ENCODE measurements around the gene TMED9. TPM values are rescaled to one million over a fixed set of nuclear protein-coding genes. Genes with fewer than 3 reads are reported as not detected.

TMED9 gene
- polyA plus RNA-seq, 1 donor (not counting 4 experiments of a cell fraction or from before 2014, with no cell fraction given), result 247 TPM

- Histone ChIP-seq H3K4me2 (ENCODE audit: control insufficient read depth, extremely low read depth, insufficient read depth, low read depth, low read length) (no peak overlapping the region), H3K27ac (ENCODE audit: control insufficient read depth, insufficient read depth, low read length) (no peak overlapping the region), H3K79me2 (ENCODE audit: control insufficient read depth, insufficient read depth, low read length) (peaks cover 15% of the 10 kb centered on the region), H3K4me1 (ENCODE audit: control insufficient read depth, extremely low read depth, insufficient read depth, low read length) (peaks cover 5% of the 10 kb centered on the region), H3K4me3 (ENCODE audit: control insufficient read depth in 2 of 3, extremely low read depth in 1 of 3, insufficient read depth in 2 of 3, low read depth in 1 of 3, low read length in 3 of 3) (no peak overlapping the region), H3K9me3 (ENCODE audit: control insufficient read depth, low read depth, low read length) (no peaks in the 10 kb centered on the region), H4K20me1 (ENCODE audit: control insufficient read depth, extremely low read depth, insufficient read depth, low read length) (no peaks in the 10 kb centered on the region), H2AFZ (ENCODE audit: control insufficient read depth, low read length) (no peak overlapping the region), H3K9ac (ENCODE audit: control insufficient read depth, extremely low read depth, insufficient read depth, low read length) (no peak overlapping the region), H3K36me3 (ENCODE audit: control insufficient read depth in 2 of 2, extremely low read depth in 1 of 2, insufficient read depth in 2 of 2, low read length in 2 of 2) (peaks cover 2 to 3% of the 10 kb centered on the region in 2 experiments), H3K27me3 (ENCODE audit: control insufficient read depth, extremely low read depth, insufficient read depth, low read length) (no peaks in the 10 kb centered on the region), H3K9me1 (ENCODE audit: control insufficient read depth, extremely low read depth, insufficient read depth, low read length) (no peaks in the 10 kb centered on the region)
- dilution Hi-C loops (cut with MboI; ENCODE audit: extremely low pct_ligation_motif_present, low sequenced_read_pairs), result no loop called here
- no peak for TF ChIP-seq EZH2 (IDR thresholded peaks at IDR 0.05; ENCODE audit: low read length)
- no peak for TF ChIP-seq CTCF (optimal IDR thresholded peaks at IDR 0.05 in 1 of 3, IDR thresholded peaks at IDR 0.05 in 1 of 3, conservative IDR thresholded peaks at IDR 0.05 in 1 of 3; ENCODE audit: extremely low read depth in 1 of 3, insufficient read depth in 2 of 3, low read length in 3 of 3)
- no peak for FAIRE-seq
- no peak for DNase-seq (ENCODE audit: low read depth, low spot score)
Observed at GRCh38 chr5:177588413-177588909, 3.5 kb upstream of the TMED9 start.

GRCh38 chr5:177590406-177590805 is 1.6 kb upstream of the TMED9 start:
- dilution Hi-C loops (cut with MboI; ENCODE audit: extremely low pct_ligation_motif_present, low sequenced_read_pairs), result no loop called here
- DNase-seq (ENCODE audit: low read depth, low spot score) (no peak), FAIRE-seq (no peak)
- Histone ChIP-seq H3K9me1 (ENCODE audit: control insufficient read depth, extremely low read depth, insufficient read depth, low read length) (no peaks in the 10 kb centered on the region), H3K9me3 (ENCODE audit: control insufficient read depth, low read depth, low read length) (no peaks in the 10 kb centered on the region), H3K79me2 (ENCODE audit: control insufficient read depth, insufficient read depth, low read length) (peaks cover 27% of the 10 kb centered on the region), H3K36me3 (ENCODE audit: control insufficient read depth in 2 of 2, extremely low read depth in 1 of 2, insufficient read depth in 2 of 2, low read length in 2 of 2) (peaks cover 21 to 23% of the 10 kb centered on the region in 2 experiments), H2AFZ (ENCODE audit: control insufficient read depth, low read length) (no peak overlapping the region), H3K27ac (ENCODE audit: control insufficient read depth, insufficient read depth, low read length) (no peak overlapping the region), H3K4me1 (ENCODE audit: control insufficient read depth, extremely low read depth, insufficient read depth, low read length) (peaks cover 6% of the 10 kb centered on the region), H3K9ac (ENCODE audit: control insufficient read depth, extremely low read depth, insufficient read depth, low read length) (no peak overlapping the region), H3K4me2 (ENCODE audit: control insufficient read depth, extremely low read depth, insufficient read depth, low read depth, low read length) (no peak overlapping the region), H3K4me3 (ENCODE audit: control insufficient read depth in 2 of 3, extremely low read depth in 1 of 3, insufficient read depth in 2 of 3, low read depth in 1 of 3, low read length in 3 of 3) (no peak overlapping the region), H4K20me1 (ENCODE audit: control insufficient read depth, extremely low read depth, insufficient read depth, low read length) (no peaks in the 10 kb centered on the region), H3K27me3 (ENCODE audit: control insufficient read depth, extremely low read depth, insufficient read depth, low read length) (no peaks in the 10 kb centered on the region)
- no peak for TF ChIP-seq EZH2 (IDR thresholded peaks at IDR 0.05; ENCODE audit: low read length)
- TF ChIP-seq CTCF (optimal IDR thresholded peaks at IDR 0.05 in 1 of 3, IDR thresholded peaks at IDR 0.05 in 1 of 3, conservative IDR thresholded peaks at IDR 0.05 in 1 of 3; ENCODE audit: extremely low read depth in 1 of 3, insufficient read depth in 2 of 3, low read length in 3 of 3), result no peak
